Thyroid gland (tissue), 4 donors: ENCODE measurements around the gene YWHAQ. TPM values are rescaled to one million over a fixed set of nuclear protein-coding genes. Genes with fewer than 3 reads are reported as not detected.

Source experiments
- DNase-seq, 2 donors: peaks; one replicate each; pipeline ENCODE4 v3.0.0-alpha.2; 2019
- H3K27ac ChIP-seq, 3 donors: fragments of 200-600 bp; sonication (generic); 1 replicate in 2 of 3; 2 replicates in 1 of 3; pipeline ENCODE4 v1.5.1; 2016 to 2019; ENCODE audit warnings: mild to moderate bottlenecking in 1 of 3, moderate library complexity in 1 of 3
- H3K27me3 ChIP-seq: fragments of 200-600 bp; sonication (generic); one replicate; pipeline ENCODE4 v1.5.1; 2019
- H3K36me3 ChIP-seq, 2 donors: fragments of 200-600 bp; sonication (generic); one replicate each; pipeline ENCODE4 v1.5.1; 2016 to 2019
- H3K4me1 ChIP-seq, 2 donors: fragments of 200-600 bp; sonication (generic); one replicate each; pipeline ENCODE4 v1.5.1; 2017 to 2019
- H3K4me3 ChIP-seq, 3 donors: fragments of 200-600 bp; sonication (generic); replicated peaks in 1 of 3; 1 replicate in 2 of 3; 2 replicates in 1 of 3; pipeline ENCODE4 v1.5.1; 2016; ENCODE audit warnings: mild to moderate bottlenecking in 1 of 3
- H3K9me3 ChIP-seq: fragments of 200-600 bp; sonication (generic); one replicate; pipeline ENCODE4 v1.5.1; 2017
- POLR2A ChIP-seq, 2 donors: fragments of 450-650 bp; IDR thresholded peaks; one replicate each; pipeline ENCODE4 v1.6.1; 2017; ENCODE audit warnings: antibody characterized with exemption in 2 of 2, mild to moderate bottlenecking in 2 of 2, moderate library complexity in 1 of 2
- WGBS, 2 donors: methylation state at CpG; one replicate each; pipeline ENCODE4 v1.1.5; 2017; 5-methylcytosine and 5-hydroxymethylcytosine counted together
- intact Hi-C: fragments of 100-400 bp; cut with DNase I; formaldehyde crosslinking; loops from one replicate; pipeline ENCODE4 v1.15.1; 2023
- small RNA-seq: library from RNA; depleted of rRNA; stranded (forward); fragments of <200 nt; gene quantifications from one replicate; pipeline ENCODE3, GENCODE V24; 2016
- total RNA-seq, 4 donors: library from RNA; depleted of rRNA; stranded (reverse); fragments of >200 nt; gene quantifications; one replicate each; pipeline ENCODE4 v1.2.3, GENCODE V29; 2016
- TF ChIP-seq, protein P1 (sequence below), 6 experiments: fragments of 200-600 bp in 3 of 6; fragments of 450-650 bp in 3 of 6; sonication (generic) in 3 of 6; IDR thresholded peaks; one replicate each; pipeline ENCODE4 v1.5.1; 2016 to 2019; ENCODE audit warnings: antibody characterized with exemption in 6 of 6, mild to moderate bottlenecking in 2 of 6, inconsistent platforms in 1 of 6, moderate library complexity in 1 of 6

Gene YWHAQ
- total RNA-seq, 4 donors from 2014 or later, result 246 to 270 (median 265) TPM

DNA sequence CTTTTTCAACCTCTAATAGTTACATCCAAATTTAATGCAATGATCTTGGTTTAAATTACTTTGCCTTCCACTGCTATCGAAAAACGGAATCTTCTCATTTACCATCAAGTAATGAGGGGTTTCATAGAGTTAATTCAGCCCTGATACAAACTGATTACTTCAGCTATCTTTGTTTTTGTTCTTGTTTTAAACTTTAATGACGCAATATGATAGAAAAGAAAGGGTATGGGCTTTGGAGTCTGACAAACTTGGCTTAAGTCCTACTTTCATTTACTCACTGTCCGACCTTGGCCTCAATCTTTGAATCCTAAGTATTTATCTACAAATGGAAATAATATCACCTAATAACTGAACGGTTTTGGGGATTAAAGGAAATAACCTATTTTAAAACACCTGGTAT, 91.3 kb downstream of the YWHAQ start:
- no peaks in the 10 kb centered on the region for H3K27me3 ChIP-seq
- peaks cover 0 to 5% of the 10 kb centered on the region in 2 donors for H3K36me3 ChIP-seq
- H3K27ac ChIP-seq, result no peak overlapping the region
- intact Hi-C loops, result no loop called here
- 76 to 78% methylated on average over 5 of the region's 5 CpGs for WGBS, 2 donors
- TF ChIP-seq, protein P1, sequence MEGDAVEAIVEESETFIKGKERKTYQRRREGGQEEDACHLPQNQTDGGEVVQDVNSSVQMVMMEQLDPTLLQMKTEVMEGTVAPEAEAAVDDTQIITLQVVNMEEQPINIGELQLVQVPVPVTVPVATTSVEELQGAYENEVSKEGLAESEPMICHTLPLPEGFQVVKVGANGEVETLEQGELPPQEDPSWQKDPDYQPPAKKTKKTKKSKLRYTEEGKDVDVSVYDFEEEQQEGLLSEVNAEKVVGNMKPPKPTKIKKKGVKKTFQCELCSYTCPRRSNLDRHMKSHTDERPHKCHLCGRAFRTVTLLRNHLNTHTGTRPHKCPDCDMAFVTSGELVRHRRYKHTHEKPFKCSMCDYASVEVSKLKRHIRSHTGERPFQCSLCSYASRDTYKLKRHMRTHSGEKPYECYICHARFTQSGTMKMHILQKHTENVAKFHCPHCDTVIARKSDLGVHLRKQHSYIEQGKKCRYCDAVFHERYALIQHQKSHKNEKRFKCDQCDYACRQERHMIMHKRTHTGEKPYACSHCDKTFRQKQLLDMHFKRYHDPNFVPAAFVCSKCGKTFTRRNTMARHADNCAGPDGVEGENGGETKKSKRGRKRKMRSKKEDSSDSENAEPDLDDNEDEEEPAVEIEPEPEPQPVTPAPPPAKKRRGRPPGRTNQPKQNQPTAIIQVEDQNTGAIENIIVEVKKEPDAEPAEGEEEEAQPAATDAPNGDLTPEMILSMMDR (IDR thresholded peaks at IDR 0.05), result no peak
- TF ChIP-seq POLR2A (IDR thresholded peaks at IDR 0.05), result no peak
- DNase-seq, result no peak
- no peak overlapping the region for H3K4me3 ChIP-seq
- H3K4me1 ChIP-seq, result peaks cover 0 to 5% of the 10 kb centered on the region in 2 donors
- no peaks in the 10 kb centered on the region for H3K9me3 ChIP-seq

DNA sequence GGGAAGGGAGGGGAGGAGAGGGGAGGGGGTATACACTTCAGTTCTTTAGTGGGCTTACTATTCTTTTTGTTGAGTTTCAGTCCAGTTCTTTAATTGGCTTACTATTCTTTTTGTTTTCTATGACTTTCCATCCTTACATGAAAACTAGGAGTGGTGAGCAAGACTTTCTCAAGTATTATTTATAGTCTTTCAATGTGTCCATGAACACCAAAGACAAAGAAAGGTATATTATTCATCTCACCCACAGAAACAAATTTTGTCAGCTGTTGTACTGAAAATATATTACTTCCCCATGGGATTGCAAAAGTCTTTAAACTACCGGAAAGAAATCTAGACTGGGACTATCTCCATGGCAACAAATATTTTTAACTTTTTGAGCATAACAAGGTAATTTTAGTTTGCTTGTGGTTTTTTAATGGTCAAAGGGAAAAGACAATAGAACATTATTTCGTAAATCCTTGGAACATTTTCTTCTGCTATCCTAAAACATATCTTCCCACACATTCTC, 92.7 kb downstream of the YWHAQ start:
- WGBS, 2 donors, result 49 to 71% methylated on average over 2 of the region's 2 CpGs
- Histone ChIP-seq H3K4me1 (peaks cover 0 to 5% of the 10 kb centered on the region in 2 donors), H3K4me3 (no peak overlapping the region), H3K9me3 (no peaks in the 10 kb centered on the region), H3K27ac (peak overlapping the region in 1 of 3 donors; percentile 4), H3K27me3 (no peaks in the 10 kb centered on the region), H3K36me3 (peaks cover 0 to 5% of the 10 kb centered on the region in 2 donors)
- no peak for TF ChIP-seq POLR2A (IDR thresholded peaks at IDR 0.05)
- TF ChIP-seq, protein P1 (IDR thresholded peaks at IDR 0.05), result no peak
- DNase-seq, result no peak
- intact Hi-C loops, result no loop called here

DNA sequence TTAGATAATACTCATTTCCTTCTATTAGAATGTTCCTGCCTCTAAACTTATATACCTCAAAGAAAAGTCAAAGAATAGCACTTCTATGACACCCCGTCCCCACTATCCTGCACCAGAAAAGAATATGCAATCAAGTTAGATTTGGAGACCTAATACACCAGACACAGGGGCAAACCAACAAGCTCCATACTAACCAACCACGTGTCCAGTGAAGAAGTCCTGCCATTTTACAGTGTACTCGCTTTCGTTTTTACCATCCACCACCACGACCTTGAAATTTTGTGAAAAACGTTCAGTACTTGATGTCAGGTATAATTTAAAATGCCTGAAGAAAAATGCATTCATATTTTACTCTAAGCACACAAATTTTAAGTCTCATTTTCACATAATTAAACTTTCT, 94.3 kb downstream of the YWHAQ start:
- Histone ChIP-seq H3K36me3 (peaks cover 0 to 9% of the 10 kb centered on the region in 2 donors), H3K27ac (no peak overlapping the region), H3K4me1 (peaks cover 0 to 5% of the 10 kb centered on the region in 2 donors), H3K4me3 (no peak overlapping the region), H3K27me3 (no peaks in the 10 kb centered on the region), H3K9me3 (no peaks in the 10 kb centered on the region)
- TF ChIP-seq POLR2A (IDR thresholded peaks at IDR 0.05), result no peak
- TF ChIP-seq, protein P1 (IDR thresholded peaks at IDR 0.05), result no peak
- DNase-seq, result no peak
- WGBS, 2 donors, result 93% methylated on average over 6 of the region's 6 CpGs
- intact Hi-C loops, result no loop called here

DNA sequence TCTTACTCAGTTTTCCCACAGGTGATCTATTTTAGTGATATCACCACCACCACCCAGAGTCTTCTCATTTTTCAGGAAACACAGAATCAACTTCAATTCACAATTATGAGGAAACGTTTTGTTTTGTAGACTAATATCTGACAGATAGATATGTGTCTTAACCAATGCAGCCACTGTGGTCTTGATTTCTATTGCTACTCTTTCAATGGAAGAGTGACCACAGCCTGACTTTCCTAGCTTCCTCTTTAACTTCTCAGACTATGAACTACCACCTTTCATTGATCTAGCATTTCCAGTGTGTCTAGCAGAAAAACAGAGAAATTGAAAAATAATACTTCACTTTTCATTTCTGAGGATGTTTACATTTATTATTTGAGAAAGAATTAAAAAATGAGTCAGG, 95.6 kb downstream of the YWHAQ start:
- H3K27me3 ChIP-seq, result no peaks in the 10 kb centered on the region
- no peak overlapping the region for H3K4me3 ChIP-seq
- WGBS, 2 donors, result 68 to 82% methylated on average over 1 of the region's 1 CpG
- peaks cover 0 to 5% of the 10 kb centered on the region in 2 donors for H3K4me1 ChIP-seq
- no peak for TF ChIP-seq POLR2A (IDR thresholded peaks at IDR 0.05)
- TF ChIP-seq, protein P1 (IDR thresholded peaks at IDR 0.05), result no peak
- peaks cover 0 to 9% of the 10 kb centered on the region in 2 donors for H3K36me3 ChIP-seq
- no peak overlapping the region for H3K27ac ChIP-seq
- DNase-seq, result no peak
- no peaks in the 10 kb centered on the region for H3K9me3 ChIP-seq
- intact Hi-C loops, result no loop called here

Small RNA genes within 50 kb of the gene (small RNA-seq; reads per million reads assigned to genes)
- gene RF00019, result not detected

Other genes with a start within 250 kb of the YWHAQ start
- 10 to 100 TPM; 39.4 to 73.4 (median 45.8) TPM for gene ITGB1BP1, start 207.5 kb downstream of the YWHAQ start, total RNA-seq
- 10 to 100 TPM; 21.7 to 33.6 (median 29.1) TPM for gene CPSF3, start 207.3 kb downstream of the YWHAQ start, total RNA-seq
- 10 to 100 TPM; 50.3 to 83.7 (median 62.5) TPM for gene IAH1, start 156.4 kb downstream of the YWHAQ start, total RNA-seq
- 10 to 100 TPM; 26.9 to 39.4 (median 31.3) TPM for gene ADAM17, start 75.2 kb downstream of the YWHAQ start, total RNA-seq
- 10 to 100 TPM; 18.6 to 33.9 (median 25.8) TPM for gene TAF1B, start 212.5 kb upstream of the YWHAQ start, total RNA-seq